HepG2 (cell line): ENCODE measurements around the gene SMTN. TPM values are rescaled to one million over a fixed set of nuclear protein-coding genes. Genes with fewer than 3 reads are reported as not detected.
A peak's percentile ranks its signal among the peaks of the same experiment; 100 is the strongest.

Experiments
- ATAC-seq: fragments of 200-7000 bp; cut with Tn5 transposase; 3 replicates; pipeline ENCODE4 v1.9.1; 2020; ENCODE audit warnings: mild to moderate bottlenecking, moderate library complexity
- BruUV-seq: library from RNA; stranded (reverse); fragments of 400-500 nt; replicated peaks from 2 replicates; lab custom pipeline; 2021; lab: Mats Ljungman, UMichigan
- CTCF ChIA-PET: fragments of 300-600 bp; formaldehyde crosslinking; extraction: SDS; loops from one replicate; lab custom pipeline; 2021; ENCODE audit warnings: low total read pairs, inconsistent platforms, low intra/inter-chr PET ratio; lab: Yijun Ruan, JAX
- POLR2A ChIA-PET: fragments of 350-600 bp; sonication (Branson Sonifier 250); formaldehyde crosslinking; loops from one replicate; lab custom pipeline; 2020; ENCODE audit warnings: antibody characterized with exemption, inconsistent platforms; lab: Yijun Ruan, JAX
- DNase-seq: peaks from one replicate; pipeline ENCODE4 v3.0.0-alpha.2; 2015; ENCODE audit warnings: low spot score
- FAIRE-seq: peaks from 3 replicates; lab custom pipeline; 2011; peaks lifted over from hg19 to GRCh38; lab: Jason Lieb, UNC
- H2AFZ ChIP-seq: one replicate; pipeline ENCODE4 v1.6.1; 2011; ENCODE audit warnings: low read length, inconsistent platforms
- H3K27ac ChIP-seq: fragments of 300-600 bp; 3 replicates; pipeline ENCODE4 v1.8.0; 2011; ENCODE audit warnings: mixed run types, mild to moderate bottlenecking, mixed read lengths, low read length, inconsistent platforms; ENCODE audit not compliant: insufficient read depth; ENCODE audit errors: extremely low read length
- H3K27me3 ChIP-seq, 2 experiments: fragments of 200-600 bp in 1 of 2; 2 replicates in 1 of 2; 3 replicates in 1 of 2; pipeline versions ENCODE4 v1.6.0 to v1.8.0; 2011; ENCODE audit warnings: low read length in 2 of 2, mild to moderate bottlenecking in 2 of 2, moderate library complexity in 2 of 2, inconsistent platforms in 1 of 2; ENCODE audit not compliant: insufficient read depth in 2 of 2, control insufficient read depth in 1 of 2
- H3K36me3 ChIP-seq, 2 experiments: fragments of 200-600 bp in 1 of 2; replicated peaks in 1 of 2; 2 replicates in 1 of 2; 3 replicates in 1 of 2; pipeline versions ENCODE4 v1.5.1 to v1.8.0; 2011; ENCODE audit warnings: low read length in 2 of 2, inconsistent platforms in 1 of 2; ENCODE audit not compliant: insufficient read depth in 2 of 2, control insufficient read depth in 1 of 2
- H3K4me1 ChIP-seq: 2 replicates; pipeline ENCODE4 v1.5.1; 2012; ENCODE audit warnings: low read length, inconsistent platforms; ENCODE audit not compliant: insufficient read depth
- H3K4me2 ChIP-seq: 2 replicates; pipeline ENCODE4 v1.6.0; 2011; ENCODE audit warnings: low read depth, low read length, inconsistent platforms
- H3K4me3 ChIP-seq, 3 experiments: fragments of 200-600 bp in 1 of 3; sonication (generic), shearing (Covaris generic) in 1 of 3; replicated peaks in 1 of 3; 2 replicates each; pipeline ENCODE4 v1.5.1; 2011 to 2016; ENCODE audit warnings: low read length in 3 of 3, inconsistent platforms in 2 of 3, low read depth in 2 of 3, mild to moderate bottlenecking in 2 of 3, control low read depth in 1 of 3, mixed read lengths in 1 of 3; ENCODE audit not compliant: insufficient read depth in 1 of 3
- H3K79me2 ChIP-seq: one replicate; pipeline ENCODE4 v1.6.1; 2011; ENCODE audit warnings: low read length, inconsistent platforms; ENCODE audit not compliant: insufficient read depth
- H3K9ac ChIP-seq: 2 replicates; pipeline ENCODE4 v1.6.0; 2011; ENCODE audit warnings: mild to moderate bottlenecking, low read depth, low read length, inconsistent platforms; ENCODE audit not compliant: insufficient read depth
- H3K9me3 ChIP-seq: 2 replicates; pipeline ENCODE4 v1.5.1; 2012; ENCODE audit warnings: mild to moderate bottlenecking, low read length
- H4K20me1 ChIP-seq: 2 replicates; pipeline ENCODE4 v1.6.0; 2011; ENCODE audit warnings: inconsistent platforms, mild to moderate bottlenecking, low read length, moderate library complexity; ENCODE audit not compliant: insufficient read depth
- ARID4A ChIP-seq: sonication (generic); formaldehyde crosslinking; IDR thresholded peaks from 2 replicates; pipeline ENCODE4 v1.5.0; 2020; ENCODE audit warnings: mild to moderate bottlenecking, missing genetic modification reagents, borderline replicate concordance
- CTCF ChIP-seq: sonication (generic); formaldehyde crosslinking; IDR thresholded peaks from 2 replicates; pipeline ENCODE4 v1.5.0; 2020; ENCODE audit warnings: mild to moderate bottlenecking, missing genetic modification reagents, moderate library complexity
- ETV5 ChIP-seq: IDR thresholded peaks from 2 replicates; pipeline ENCODE4 v1.6.1; 2018; ENCODE audit warnings: missing biosample characterization, missing genetic modification reagents, inconsistent platforms, borderline replicate concordance
- FOXK2 ChIP-seq: fragments of 450-650 bp; IDR thresholded peaks from 2 replicates; pipeline ENCODE4 v1.6.1; 2016
- GATAD2A ChIP-seq: IDR thresholded peaks from 2 replicates; pipeline ENCODE4 v1.6.1; 2016
- HMGXB4 ChIP-seq, 2 experiments: sonication (generic) in 1 of 2; formaldehyde crosslinking in 1 of 2; IDR thresholded peaks; 2 replicates each; pipeline versions ENCODE4 v1.4.0 to v1.6.1; 2018 to 2020; ENCODE audit warnings: missing genetic modification reagents in 2 of 2, borderline replicate concordance in 1 of 2, low read depth in 1 of 2, mild to moderate bottlenecking in 1 of 2, missing biosample characterization in 1 of 2
- RAD21 ChIP-seq: fragments of 450-650 bp; formaldehyde crosslinking; IDR thresholded peaks from 2 replicates; pipeline ENCODE4 v1.5.0; 2020; ENCODE audit warnings: mild to moderate bottlenecking
- SAP130 ChIP-seq: IDR thresholded peaks from 2 replicates; pipeline ENCODE4 v1.6.1; 2016; ENCODE audit warnings: low read depth
- SMC3 ChIP-seq: IDR thresholded peaks from 2 replicates; pipeline ENCODE4 v1.6.1; 2011; ENCODE audit warnings: low read length, improper control_type of control experiment
- ZNF281 ChIP-seq: sonication (generic); formaldehyde crosslinking; IDR thresholded peaks from 2 replicates; pipeline ENCODE4 v1.4.0; 2020; ENCODE audit warnings: missing genetic modification reagents, borderline replicate concordance
- ZNF335 ChIP-seq: sonication (generic); formaldehyde crosslinking; IDR thresholded peaks from 2 replicates; pipeline ENCODE4 v1.4.0; 2020; ENCODE audit warnings: missing genetic modification reagents
- WGBS: methylation state at CpG from one replicate; pipeline ENCODE4 v1.1.6; 2017; ENCODE audit warnings: low lambda C conversion rate; 5-methylcytosine and 5-hydroxymethylcytosine counted together
- in situ Hi-C: cut with HindIII; loops from 2 replicates; pipeline ENCODE4 v1.10.0; 2017; ENCODE audit warnings: low pct_unique_long_range_greater_than_20kb; ENCODE audit not compliant: extremely low pct_ligation_motif_present
- intact Hi-C: fragments of 100-400 bp; cut with micrococcal nuclease; formaldehyde crosslinking; loops from one replicate; pipeline ENCODE4 v1.10.0; 2022; ENCODE audit not compliant: unreplicated experiment
- polyA plus RNA-seq, 8 experiments: library from polyadenylated mRNA; depleted of rRNA in 3 of 8; stranded (reverse) in 7 of 8; unstranded in 1 of 8; fragments of >200 nt; fragmentation: Illumina TruSeq in 4 of 8; extraction: Trizol in 4 of 8; gene quantifications; 2 replicates each; pipeline versions ENCODE4 v1.2.1 to v1.2.3, GENCODE V29; 2011 to 2016; ENCODE audit warnings: low read depth in 4 of 8, missing spikeins in 1 of 8, mixed read lengths in 1 of 8; ENCODE audit not compliant: insufficient read depth in 1 of 8
- total RNA-seq, 5 experiments: library from RNA; depleted of rRNA; stranded (reverse); fragments of >200 nt; fragmentation: Illumina TruSeq; extraction: Trizol; gene quantifications; 2 replicates each; pipeline ENCODE4 v1.2.3, GENCODE V29; 2016; ENCODE audit warnings: low read depth in 1 of 5

Gene SMTN
- total and polyA plus RNA-seq, 2 of the 13 experiments (the other 11 are each of a cell fraction or from before 2014, with no cell fraction given): 14.7 to 26.1 TPM

DNA sequence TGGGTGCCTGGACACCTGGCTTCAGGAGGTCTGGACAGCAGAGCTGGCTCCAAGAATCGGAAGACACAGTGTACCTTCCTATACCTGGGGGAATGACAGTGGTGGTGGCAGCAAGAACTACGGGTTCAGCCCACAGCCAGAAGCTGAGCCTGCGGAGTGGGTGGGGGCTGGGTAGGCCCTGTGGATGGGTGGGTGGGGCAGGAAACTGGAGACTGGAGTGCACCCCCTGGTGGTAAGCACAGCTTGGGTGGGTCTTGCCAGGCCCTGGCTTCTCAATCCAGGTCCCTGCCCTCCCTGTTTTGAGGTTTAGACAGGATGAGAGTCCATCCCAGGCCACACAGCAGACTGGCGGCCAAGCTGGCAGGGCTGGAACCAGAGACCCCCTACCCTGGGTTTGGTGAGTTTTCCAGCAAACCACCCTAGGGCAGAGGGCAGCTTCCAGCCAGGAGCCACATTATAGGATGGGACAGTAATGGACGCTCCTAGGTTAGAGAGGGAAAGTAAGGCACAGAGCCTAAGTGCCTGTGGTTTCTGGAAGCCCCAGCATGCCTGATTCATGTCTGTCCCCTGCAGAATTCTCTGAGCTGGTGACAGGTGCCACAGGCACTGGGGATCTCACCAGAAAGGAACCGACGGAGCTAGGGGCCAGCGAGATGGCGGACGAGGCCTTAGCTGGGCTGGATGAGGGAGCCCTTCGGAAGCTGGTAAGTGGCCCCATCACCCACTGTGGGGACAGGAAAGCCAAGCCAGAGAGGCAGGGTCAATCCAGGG, 1.7 kb downstream of the SMTN start:
- peaks cover 7 to 13% of the 10 kb centered on the region in 2 experiments; a peak in 3 of 5 replicates for H3K36me3 ChIP-seq
- POLR2A ChIA-PET: interaction anchor here (0.6 to 6.5 kb wide), 6 partner anchors 10 to 115 kb away, joined by 3 to 113 read pairs (median 6); partner anchors contain the start of genes MORC2 and TUG1
- H3K4me3 ChIP-seq: peak overlapping the region; percentile 71 to 92 (median 89); a peak in 5 of 6 replicates
- H3K79me2 ChIP-seq: peaks cover 3% of the 10 kb centered on the region
- intact Hi-C loops (loop anchor here (5.0 kb wide), 3 partner anchors 100 to 135 kb away; partner anchors contain the start of genes MORC2 and TUG1), in situ Hi-C loops (loop anchor here (5.0 kb wide), 1 partner anchor 115 kb away; the partner anchor contains the start of genes MORC2 and TUG1)
- no peaks in the 10 kb centered on the region for H4K20me1 ChIP-seq
- ATAC-seq (peak; percentile 39), DNase-seq (peak; percentile 60), FAIRE-seq (peak; percentile 77)
- H3K9ac ChIP-seq: peak overlapping the region; percentile 18; the same call in 1 of the 2 replicates
- CTCF ChIA-PET: interaction anchor here (0.7 to 2.1 kb wide), 2 partner anchors 135 to 143 kb away, joined by 3 to 7 read pairs; no protein-coding TSS in a partner anchor
- H3K9me3 ChIP-seq: no peaks in the 10 kb centered on the region
- H3K4me2 ChIP-seq: peak overlapping the region; percentile 93
- H3K27ac ChIP-seq: no peak overlapping the region
- no TSS peak for BruUV-seq
- H3K27me3 ChIP-seq: no peaks in the 10 kb centered on the region; a peak in 1 of 5 replicates
- 98% methylated on average over 8 of the region's 11 CpGs for WGBS
- peaks cover 47% of the 10 kb centered on the region for H3K4me1 ChIP-seq
- no peak overlapping the region for H2AFZ ChIP-seq
- TF ChIP-seq SMC3 (peak; percentile 62), SAP130 (CRISPR knock-in tag) (peak; percentile 54; the same call in 1 of the 2 replicates), GATAD2A (0 out of 2 replicates have a peak, but pooled peaks have one; percentile 34), HMGXB4 (CRISPR knock-in tag; IDR thresholded peaks at IDR 0.05; ENCODE audit: borderline replicate concordance in 1 of 2, low read depth in 1 of 2) (peak in 1 of 2 experiments; percentile 22; a peak in 1 of 4 replicates), ETV5 (0 out of 2 replicates have a peak, but pooled peaks have one; percentile 8), ZNF335 (no peak), CTCF (CRISPR knock-in tag) (peak; percentile 75), RAD21 (CRISPR knock-in tag) (peak; percentile 68; the same call in 1 of the 2 replicates), ZNF281 (CRISPR knock-in tag) (0 out of 2 replicates have a peak, but pooled peaks have one; percentile 52), FOXK2 (no peak), ARID4A (CRISPR knock-in tag) (peak; percentile 17; the same call in 1 of the 2 replicates)
